HG02798 (cell line): ENCODE results near the gene SLC44A2.
A peak's percentile ranks its signal among the peaks of the same experiment; 100 is the strongest.

Experiments used
- ATAC-seq: cut with Tn5 transposase; IDR thresholded peaks from one replicate; pipeline ENCODE4 v1.9.1; 2021; ENCODE audit warnings: mild to moderate bottlenecking; ENCODE audit not compliant: unreplicated experiment, poor library complexity

The SLC44A2 gene

DNA sequence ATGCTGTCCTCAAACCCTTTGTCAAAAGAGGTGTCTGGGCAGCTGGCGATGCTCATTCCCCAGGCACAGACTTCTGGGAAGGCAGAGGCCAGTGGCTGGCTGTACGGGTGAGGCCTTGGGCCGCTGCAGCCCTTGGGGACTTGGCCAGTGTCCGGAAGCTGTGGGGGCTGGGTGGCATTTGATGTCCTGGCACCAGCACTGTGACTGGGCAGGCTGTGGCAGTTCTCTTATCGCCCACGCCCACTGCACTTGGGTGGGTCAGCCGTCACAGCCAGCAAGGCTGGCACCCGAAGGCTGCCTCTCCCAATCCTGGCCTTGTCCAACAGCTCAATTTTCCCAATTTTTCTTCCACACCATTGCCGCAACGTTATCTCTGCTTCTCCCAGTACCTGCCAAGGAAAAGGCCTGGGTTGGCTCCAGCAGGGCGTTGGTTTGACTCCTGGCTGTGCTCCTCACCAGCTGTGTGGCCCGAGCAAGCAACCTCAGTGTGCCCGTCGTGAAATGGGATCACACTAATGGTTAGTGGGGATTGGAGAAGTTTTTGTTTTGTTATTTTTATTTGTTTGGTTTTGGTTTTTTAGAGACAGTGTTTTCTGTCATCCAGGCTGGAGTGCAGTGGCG is 12.7 kb upstream of the SLC44A2 start:
- no peak for ATAC-seq

DNA sequence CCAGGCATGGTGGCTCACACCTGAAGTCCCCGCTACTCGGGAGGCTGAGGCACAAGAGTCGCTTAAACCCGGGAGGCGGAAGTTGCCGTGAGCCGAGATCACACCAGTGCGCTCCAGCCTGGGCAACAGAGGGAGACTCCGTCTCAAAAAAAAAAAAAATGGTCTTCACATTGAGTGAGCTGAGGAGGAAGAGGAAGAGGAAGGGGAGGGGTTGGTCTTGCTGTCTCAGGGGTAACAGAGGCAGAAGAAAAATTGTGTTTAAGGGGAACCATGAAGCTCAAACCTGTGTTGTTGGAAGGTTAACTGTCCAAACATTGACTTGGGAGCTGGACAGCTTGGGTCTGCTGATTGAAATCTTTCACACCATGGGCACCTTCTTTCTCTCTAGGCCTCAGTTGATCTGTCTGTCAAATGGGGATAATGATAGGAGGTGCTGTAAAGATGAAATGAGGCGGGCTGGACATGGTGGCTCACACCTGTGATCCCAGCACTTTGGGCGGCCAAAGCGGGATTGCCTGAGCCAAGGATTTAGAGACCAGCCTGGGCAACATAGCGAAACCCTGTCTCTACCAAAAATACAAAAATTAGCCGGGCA is 9.8 kb upstream of the SLC44A2 start:
- ATAC-seq = no peak

DNA sequence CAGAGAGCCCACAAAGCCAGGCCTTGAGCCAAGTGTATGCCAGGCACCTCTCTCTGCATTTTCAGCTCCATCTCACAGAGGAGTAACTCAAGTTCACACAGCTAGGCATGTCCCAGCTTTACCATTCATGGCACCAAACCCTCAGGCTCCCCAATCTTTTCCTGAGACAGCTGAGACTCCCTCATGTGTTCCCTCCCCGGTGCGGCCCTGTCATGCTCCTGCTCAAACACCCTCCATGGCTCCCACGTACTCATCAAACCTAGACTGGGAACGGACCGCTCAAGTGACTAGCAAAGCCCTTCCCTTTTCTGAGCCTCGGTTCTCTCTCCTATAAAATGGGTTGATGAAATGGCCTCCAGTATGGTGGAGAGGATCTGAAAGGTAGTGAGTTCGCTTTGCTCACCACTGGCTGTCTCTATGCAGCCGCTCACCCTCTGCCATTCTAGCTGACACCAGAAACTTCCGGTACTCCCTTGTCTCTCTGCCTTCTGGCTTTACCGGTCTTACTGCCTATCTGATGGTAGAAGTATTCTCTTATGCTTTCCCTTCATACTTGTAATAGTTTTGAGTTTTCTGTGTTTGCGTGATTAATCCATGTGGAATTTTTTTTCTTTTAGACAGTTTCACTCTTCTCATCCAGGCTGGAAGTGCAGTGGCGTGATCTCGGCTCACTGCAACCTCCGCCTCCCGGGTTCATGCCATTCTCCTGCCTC is 7.8 kb upstream of the SLC44A2 start:
- no peak for ATAC-seq

DNA sequence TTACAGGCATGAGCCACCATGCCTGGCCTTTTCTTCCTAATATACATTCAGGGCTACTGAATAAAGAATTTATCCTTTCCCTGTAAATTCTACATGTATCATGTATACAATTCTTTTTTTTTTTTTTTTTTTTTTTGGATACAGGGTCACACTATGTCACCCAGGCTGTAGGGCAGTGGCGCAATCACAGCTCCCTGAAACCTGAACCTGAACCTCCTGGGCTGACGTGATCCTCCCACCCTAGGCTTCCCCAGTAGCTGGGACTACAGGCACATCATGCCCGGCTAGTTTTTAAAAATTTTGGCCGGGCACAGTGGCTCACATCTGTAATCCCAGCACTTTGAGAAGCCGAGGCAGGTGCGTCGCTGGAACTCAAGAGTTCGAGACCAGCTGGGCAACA is 6.5 kb upstream of the SLC44A2 start:
- no peak for ATAC-seq

DNA sequence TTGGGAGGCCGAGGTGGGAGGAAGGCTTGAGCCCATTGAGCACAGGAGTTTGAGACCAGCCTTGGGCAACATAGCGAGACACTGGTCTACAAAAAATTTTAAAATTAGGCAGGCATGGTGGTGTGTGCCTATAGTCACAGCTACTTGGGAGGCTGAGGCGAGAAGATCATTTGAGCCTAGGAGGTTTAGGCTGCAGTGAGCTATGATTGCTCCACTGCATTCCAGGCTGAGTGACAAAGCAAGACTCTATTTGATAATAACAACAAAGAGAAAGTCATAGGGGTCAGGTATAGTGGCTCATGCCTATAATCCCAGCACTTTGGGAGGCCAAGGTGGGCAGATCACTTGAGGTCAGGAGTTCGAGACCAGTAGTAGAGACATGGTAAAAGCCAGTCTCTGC is 4.6 kb upstream of the SLC44A2 start:
- ATAC-seq = no peak

DNA sequence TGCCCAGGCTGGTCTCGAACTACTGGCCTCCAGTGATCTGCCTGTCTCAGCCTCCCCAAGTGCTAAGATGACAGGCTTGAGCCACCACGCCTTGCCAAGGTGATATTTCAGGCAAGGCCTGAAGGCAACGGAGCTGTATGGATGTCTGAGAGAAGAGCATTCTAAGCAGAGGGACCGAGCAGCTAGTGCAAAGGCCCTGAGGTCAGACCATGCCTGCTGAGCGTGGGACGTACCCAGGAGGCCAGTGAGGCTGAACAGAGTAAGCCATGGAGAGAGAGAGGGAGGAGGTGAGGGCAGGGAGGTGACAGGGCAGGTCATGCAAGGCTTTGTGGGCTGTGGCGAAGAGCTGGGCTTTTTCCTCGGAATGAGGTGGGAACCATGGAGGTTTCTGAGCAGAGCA is 3.4 kb upstream of the SLC44A2 start:
- no peak for ATAC-seq

DNA sequence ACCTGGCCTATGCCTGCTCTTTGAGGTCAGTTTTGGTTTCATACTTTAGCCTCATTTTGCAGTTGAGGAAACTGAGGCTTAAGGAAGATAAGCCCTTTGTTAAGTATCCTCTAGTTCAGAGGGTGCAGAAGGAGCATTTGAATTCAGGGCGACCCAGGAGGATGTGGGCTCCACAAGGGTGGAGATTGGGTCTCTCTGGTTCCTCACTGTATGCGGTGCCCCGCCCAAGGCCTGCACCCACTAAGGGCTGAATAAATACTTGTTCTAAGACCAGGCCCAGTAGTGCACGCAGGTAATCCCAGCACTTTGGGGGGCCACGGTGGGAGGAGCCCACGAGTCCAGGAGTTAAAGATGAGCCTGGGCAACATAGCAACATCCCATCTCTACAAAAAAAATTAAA is 768 bp upstream of the SLC44A2 start:
- ATAC-seq = no peak

DNA sequence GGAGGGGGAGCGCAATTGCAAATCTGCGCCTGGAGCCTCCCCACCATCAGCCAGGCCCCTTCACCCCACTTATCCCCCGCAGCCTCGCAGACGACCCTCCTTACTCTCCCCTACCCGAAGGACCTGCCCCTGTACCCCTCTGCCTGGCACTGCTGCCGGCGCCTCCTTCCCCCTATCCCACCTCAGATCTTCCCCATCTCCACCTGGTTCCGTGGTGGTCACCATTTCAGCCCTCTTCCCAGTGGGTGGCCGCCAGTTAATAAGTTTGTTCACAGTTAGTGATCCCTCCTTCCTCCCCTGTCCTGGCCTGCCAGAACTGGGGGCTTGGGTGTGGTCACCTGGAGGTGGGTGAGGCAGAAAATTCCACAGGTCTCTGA is 397 bp downstream of the SLC44A2 start:
- ATAC-seq = no peak

DNA sequence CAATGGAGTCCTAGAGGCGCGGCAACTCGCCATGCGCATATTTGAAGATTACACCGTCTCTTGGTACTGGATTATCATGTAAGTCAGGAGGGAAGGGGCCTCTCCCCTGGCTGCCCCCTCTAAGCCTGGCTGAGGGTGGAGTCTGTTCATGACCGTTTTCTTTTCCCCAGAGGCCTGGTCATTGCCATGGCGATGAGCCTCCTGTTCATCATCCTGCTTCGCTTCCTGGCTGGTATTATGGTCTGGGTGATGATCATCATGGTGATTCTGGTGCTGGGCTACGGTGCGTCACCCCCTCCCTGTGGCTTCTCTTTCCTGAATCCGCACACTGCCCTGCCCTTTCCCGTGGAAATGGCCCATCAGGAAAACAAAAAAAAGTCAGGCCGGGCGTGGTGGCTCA is 6.5 kb downstream of the SLC44A2 start:
- ATAC-seq = no peak

DNA sequence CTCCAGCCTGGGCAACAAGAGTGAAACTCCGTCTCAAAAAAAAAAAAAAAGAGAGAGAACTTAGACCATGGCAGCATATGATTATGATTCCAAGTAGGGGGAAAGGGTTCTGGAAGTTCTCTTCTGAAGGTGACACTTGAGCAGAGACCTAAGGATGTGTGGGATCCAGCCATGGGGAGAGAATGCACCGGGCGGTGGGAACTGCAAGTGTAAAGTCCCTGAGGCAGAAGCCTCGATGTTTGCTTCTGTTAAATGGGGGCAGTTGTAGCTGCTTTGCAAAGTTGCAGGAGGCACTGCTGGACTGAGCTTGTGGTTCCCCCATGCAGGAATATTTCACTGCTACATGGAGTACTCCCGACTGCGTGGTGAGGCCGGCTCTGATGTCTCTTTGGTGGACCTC is 9.1 kb downstream of the SLC44A2 start:
- no peak for ATAC-seq

DNA sequence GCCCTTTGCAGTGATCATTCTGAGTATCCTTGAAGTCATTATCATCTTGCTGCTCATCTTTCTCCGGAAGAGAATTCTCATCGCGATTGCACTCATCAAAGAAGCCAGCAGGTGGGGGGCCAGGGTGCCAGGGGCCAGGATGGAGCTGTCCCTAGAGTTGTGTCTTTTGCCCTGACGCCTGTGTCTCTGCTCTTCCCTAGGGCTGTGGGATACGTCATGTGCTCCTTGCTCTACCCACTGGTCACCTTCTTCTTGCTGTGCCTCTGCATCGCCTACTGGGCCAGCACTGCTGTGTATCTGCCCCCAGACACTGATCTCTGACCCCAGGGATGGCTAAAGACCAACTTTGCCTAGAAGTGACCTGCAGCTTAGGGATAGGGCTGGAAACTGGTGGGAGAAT is 9.6 kb downstream of the SLC44A2 start:
- ATAC-seq = no peak

DNA sequence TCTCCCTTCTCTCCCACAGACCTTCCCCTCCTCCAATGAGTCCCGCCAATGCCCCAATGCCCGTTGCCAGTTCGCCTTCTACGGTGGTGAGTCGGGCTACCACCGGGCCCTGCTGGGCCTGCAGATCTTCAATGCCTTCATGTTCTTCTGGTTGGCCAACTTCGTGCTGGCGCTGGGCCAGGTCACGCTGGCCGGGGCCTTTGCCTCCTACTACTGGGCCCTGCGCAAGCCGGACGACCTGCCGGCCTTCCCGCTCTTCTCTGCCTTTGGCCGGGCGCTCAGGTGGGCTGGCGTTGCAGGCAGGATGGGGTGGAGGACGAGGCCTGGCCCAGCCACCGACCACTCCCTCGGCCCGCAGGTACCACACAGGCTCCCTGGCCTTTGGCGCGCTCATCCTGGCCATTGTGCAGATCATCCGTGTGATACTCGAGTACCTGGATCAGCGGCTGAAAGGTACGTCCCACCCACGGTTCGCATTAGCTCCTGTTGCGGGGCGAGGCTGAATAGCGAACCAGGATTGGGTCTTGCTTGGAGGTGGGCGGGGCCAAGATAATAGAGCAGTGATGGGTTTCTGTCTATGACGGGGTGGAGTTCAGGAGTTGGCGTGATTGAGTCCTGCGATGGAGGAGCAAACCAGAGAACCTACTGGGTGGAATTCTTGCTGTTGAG is 11.1 kb downstream of the SLC44A2 start:
- ATAC-seq = no peak

DNA sequence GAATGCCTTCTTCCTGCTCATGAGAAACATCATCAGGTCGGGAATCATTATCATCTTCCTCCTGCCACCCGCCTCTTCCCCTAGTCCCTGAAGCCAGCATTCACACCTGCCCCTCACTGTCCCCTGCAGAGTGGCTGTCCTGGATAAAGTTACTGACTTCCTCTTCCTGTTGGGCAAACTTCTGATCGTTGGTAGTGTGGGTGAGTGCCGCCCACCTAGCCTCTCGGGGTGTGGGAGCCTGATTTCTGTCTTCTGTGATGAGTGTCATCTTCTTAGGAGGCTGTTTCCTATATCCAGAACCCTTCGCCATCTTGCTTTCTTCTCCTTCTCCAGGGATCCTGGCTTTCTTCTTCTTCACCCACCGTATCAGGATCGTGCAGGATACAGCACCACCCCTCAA is 12.5 kb downstream of the SLC44A2 start:
- ATAC-seq = no peak

DNA sequence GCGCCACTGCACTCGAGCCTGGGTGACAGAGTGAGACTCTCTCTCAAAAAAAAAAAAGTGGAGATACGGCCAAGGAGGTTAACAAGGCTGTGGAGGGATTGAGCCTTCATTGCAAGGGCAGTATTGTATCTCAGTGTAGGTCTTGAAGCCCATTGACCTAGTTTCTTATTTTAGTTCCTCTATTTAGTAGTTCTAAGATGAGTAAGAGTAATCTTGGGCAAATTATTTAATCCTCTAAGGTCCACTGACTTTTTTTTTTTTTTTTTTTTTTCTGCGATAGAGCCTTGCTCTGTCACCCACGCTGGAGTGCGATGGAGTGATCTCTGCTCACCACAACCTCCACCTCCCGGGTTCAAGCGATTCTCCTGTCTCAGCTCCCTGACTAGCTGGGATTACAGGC is 14.5 kb downstream of the SLC44A2 start:
- ATAC-seq = no peak

DNA sequence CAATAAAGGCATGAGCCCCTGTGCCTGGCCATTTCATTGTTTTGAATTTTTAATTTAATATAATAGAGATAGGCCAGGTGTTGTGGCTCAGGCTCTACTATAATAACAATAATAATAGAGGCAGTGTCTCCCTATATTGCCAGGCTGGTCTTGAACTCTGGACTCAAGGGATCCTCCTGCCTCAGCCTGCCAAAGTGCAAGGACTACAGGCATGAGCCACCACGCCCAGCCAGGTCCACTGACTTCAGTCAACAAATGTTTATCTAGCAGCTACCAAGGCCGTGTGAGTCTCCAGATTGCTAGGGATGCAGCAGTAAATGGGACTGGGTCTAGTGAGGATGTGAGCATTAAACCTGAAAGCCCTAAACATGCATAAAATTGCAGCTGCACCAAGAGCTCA is 15.0 kb downstream of the SLC44A2 start:
- ATAC-seq = no peak

DNA sequence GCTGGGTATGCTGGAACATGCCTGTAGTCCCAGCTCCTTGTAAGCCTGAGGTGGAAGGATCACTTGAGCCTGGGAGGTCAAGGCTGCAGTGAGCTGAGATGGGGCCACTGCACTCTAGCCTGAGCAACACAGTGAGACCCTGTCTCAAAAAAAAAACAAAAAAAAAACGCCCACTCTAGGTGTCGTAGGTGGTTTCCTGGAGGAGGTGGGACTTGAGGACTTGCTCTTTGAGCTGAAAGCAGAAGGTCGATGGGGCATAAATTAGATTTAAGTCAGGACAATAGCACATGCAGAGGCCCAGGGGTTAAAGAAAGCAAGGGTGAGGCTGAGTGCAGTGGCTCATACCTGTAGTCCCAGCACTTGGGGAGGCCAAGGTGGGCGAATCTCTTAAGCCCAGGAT is 15.9 kb downstream of the SLC44A2 start:
- ATAC-seq = no peak

DNA sequence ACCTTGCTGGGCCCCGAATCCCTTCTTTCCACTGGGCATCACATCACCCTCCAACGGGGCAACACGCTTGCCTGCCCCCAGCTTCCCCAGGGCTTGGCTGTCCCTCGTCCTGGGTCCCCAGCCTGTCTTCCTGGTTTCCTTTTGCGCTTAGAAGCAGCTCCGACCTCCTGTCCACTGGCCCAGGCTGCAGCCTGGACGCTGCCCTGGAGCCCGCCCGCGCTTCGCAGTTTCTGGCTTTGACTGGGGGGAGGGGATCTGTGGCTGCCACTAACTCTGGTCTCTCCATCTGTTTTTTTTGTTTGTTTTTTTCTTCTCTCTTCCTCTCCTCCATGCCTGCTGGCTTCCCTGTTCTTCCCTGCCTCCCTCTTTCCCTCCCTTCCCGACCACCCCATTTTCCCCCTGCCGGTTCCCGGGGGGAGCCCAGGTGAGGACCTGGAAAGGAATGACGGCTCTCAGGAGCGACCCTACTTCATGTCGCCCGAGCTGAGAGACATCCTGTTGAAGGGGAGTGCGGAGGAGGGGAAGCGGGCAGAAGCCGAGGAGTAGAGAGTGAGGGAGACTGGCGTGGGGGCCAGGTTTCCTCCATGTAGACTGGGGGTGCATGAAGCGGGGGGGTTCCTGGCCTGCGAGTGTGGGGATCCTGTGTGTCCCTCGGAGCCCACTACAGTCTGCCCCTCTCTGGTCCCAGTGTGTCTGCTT is 17.3 kb downstream of the SLC44A2 start:
- no peak for ATAC-seq

DNA sequence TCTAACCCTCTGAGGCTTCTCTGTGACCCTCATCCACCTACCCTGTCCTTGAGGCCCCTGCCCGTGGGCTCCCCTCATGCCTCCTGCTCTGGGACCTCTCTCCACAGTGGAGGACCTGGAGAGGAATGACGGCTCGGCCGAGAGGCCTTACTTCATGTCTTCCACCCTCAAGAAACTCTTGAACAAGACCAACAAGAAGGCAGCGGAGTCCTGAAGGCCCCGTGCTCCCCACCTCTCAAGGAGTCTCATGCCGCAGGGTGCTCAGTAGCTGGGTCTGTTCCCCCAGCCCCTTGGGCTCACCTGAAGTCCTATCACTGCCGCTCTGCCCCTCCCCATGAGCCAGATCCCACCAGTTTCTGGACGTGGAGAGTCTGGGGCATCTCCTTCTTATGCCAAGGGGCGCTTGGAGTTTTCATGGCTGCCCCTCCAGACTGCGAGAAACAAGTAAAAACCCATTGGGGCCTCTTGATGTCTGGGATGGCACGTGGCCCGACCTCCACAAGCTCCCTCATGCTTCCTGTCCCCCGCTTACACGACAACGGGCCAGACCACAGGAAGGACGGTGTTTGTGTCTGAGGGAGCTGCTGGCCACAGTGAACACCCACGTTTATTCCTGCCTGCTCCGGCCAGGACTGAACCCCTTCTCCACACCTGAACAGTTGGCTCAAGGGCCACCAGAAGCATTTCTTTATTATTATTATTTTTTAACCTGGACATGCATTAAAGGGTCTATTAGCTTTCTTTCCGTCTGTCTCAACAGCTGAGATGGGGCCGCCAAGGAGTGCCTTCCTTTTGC is 18.0 kb downstream of the SLC44A2 start:
- no peak for ATAC-seq

DNA sequence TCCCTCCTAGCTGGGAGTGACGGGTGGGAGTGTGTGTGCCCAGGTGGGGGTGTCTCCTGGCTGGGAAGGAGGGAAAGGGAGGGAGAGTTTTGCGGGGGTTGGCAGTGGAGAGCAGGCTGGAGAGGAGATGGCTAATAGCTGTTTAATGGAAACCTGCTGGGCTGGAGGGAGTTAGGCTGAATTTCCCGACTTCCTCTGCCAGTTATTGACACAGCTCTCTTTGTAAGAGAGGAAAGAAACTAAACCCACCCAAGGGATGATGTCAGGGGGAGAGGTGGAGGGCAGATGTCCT is 18.6 kb downstream of the SLC44A2 start:
- ATAC-seq = no peak

DNA sequence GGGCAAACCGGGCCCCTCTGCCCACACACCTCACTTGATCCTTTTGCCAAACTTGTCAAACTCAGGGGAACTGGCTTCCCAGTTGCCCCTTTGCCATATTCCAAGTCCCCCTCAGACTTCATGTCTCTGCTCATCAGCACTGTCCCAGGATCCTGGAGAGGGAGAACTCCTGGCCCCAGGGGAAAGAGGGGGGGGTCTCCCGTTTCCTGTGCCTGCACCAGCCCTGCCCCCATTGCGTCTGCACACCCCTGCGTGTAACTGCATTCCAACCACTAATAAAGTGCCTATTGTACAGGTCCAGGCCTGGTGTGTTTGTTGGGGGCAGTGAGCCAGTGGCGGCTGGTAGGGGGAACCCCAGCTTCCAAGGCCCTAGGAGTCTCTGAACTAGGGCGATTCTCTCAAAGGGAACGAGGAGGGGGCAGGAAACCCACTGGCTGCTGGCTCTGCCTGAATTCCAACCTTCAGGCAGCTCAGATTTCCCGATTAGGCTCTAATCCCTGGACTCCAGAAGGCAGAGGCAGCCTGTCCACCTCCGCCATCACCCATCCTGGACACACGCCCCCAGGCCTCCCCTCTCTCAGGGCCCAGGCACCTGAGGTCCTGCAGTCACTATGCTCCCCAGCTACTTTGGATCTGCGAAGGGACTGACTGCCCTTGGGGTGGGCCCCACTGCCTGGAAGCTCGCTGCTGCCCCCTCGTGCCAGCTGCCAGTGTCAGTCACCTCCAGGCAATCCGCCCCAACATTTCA is 19.1 kb downstream of the SLC44A2 start:
- peak; percentile 55 for ATAC-seq
